IMR-90 (cell line): Measurements from ENCODE around the gene CNGB1. TPM values are rescaled to one million over a fixed set of nuclear protein-coding genes. Genes with fewer than 3 reads are reported as not detected.

Experiments used
- ATAC-seq: fragments of 200-7000 bp; cut with Tn5 transposase; 2 replicates; pipeline ENCODE4 v1.9.1; 2020; ENCODE audit warnings: low read depth, mild to moderate bottlenecking, moderate library complexity
- BruUV-seq: library from RNA; stranded (reverse); fragments of 400-500 nt; replicated peaks from 2 replicates; lab custom pipeline; 2021; lab: Mats Ljungman, UMichigan
- CTCF ChIA-PET: fragments of 300-600 bp; formaldehyde crosslinking; extraction: SDS; loops from one replicate; lab custom pipeline; 2021; ENCODE audit warnings: antibody characterized with exemption; lab: Yijun Ruan, JAX
- POLR2A ChIA-PET: fragments of 300-600 bp; sonication (Branson Sonifier 250); formaldehyde crosslinking; loops from one replicate; lab custom pipeline; 2022; ENCODE audit warnings: antibody characterized with exemption; ENCODE audit not compliant: unreplicated experiment; lab: Charles Lee
- DNase-seq: peaks from one replicate; pipeline ENCODE4 v3.0.0; 2013
- H2AFZ ChIP-seq: replicated peaks from 2 replicates; pipeline ENCODE3; 2013; ENCODE audit warnings: low read length, mild to moderate bottlenecking; ENCODE audit not compliant: poor library complexity
- H2AK5ac ChIP-seq: 2 replicates; pipeline ENCODE4 v1.6.1; 2013; ENCODE audit warnings: low read depth, low read length, inconsistent platforms
- H2AK9ac ChIP-seq: replicated peaks from 2 replicates; pipeline ENCODE3; 2013; ENCODE audit warnings: mild to moderate bottlenecking, low read depth, low read length, moderate library complexity; ENCODE audit not compliant: poor library complexity
- H2BK120ac ChIP-seq: 2 replicates; pipeline ENCODE4 v1.6.1; 2013; ENCODE audit warnings: low read depth, low read length, inconsistent platforms
- H2BK15ac ChIP-seq: 3 replicates; pipeline ENCODE4 v1.6.1; 2013; ENCODE audit warnings: low read depth, low read length, inconsistent platforms
- H2BK20ac ChIP-seq: 2 replicates; pipeline ENCODE4 v1.6.1; 2013; ENCODE audit warnings: low read depth, mild to moderate bottlenecking, inconsistent platforms, low read length, moderate library complexity
- H2BK5ac ChIP-seq: 2 replicates; pipeline ENCODE4 v1.6.1; 2013; ENCODE audit warnings: mild to moderate bottlenecking, low read depth, low read length, inconsistent platforms; ENCODE audit not compliant: poor library complexity, severe bottlenecking
- H3K14ac ChIP-seq: replicated peaks from 2 replicates; pipeline ENCODE4 v1.6.1; 2013; ENCODE audit warnings: low read depth, low read length, inconsistent platforms
- H3K18ac ChIP-seq: 2 replicates; pipeline ENCODE4 v1.6.1; 2013; ENCODE audit warnings: low read depth, low read length, control low read depth
- H3K23ac ChIP-seq: 2 replicates; pipeline ENCODE4 v1.6.1; 2013; ENCODE audit warnings: low read depth, low read length, inconsistent platforms
- H3K27ac ChIP-seq: 2 replicates; pipeline ENCODE4 v1.5.1; 2013; ENCODE audit warnings: mild to moderate bottlenecking, control low read depth, low read length; ENCODE audit not compliant: insufficient read depth
- H3K27me3 ChIP-seq: 2 replicates; pipeline ENCODE4 v1.6.1; 2013; ENCODE audit warnings: low read length; ENCODE audit not compliant: control insufficient read depth, insufficient read depth
- H3K36me3 ChIP-seq: 2 replicates; pipeline ENCODE4 v1.6.1; 2013; ENCODE audit warnings: low read length, mixed read lengths; ENCODE audit not compliant: control insufficient read depth, insufficient read depth
- H3K4ac ChIP-seq: 2 replicates; pipeline ENCODE4 v1.6.1; 2013; ENCODE audit warnings: low read depth, low read length, inconsistent platforms
- H3K4me1 ChIP-seq: 2 replicates; pipeline ENCODE4 v1.6.1; 2013; ENCODE audit warnings: low read length, mixed read lengths; ENCODE audit not compliant: control insufficient read depth, insufficient read depth
- H3K4me2 ChIP-seq: 2 replicates; pipeline ENCODE4 v1.6.1; 2013; ENCODE audit warnings: low read depth, mild to moderate bottlenecking, control low read depth, low read length, moderate library complexity
- H3K4me3 ChIP-seq: 2 replicates; pipeline ENCODE4 v1.5.1; 2013; ENCODE audit warnings: low read depth, mild to moderate bottlenecking, control low read depth, low read length, moderate library complexity; ENCODE audit not compliant: insufficient read depth
- H3K56ac ChIP-seq: 2 replicates; pipeline ENCODE4 v1.6.1; 2013; ENCODE audit warnings: low read length, inconsistent platforms; ENCODE audit not compliant: insufficient read depth; ENCODE audit errors: extremely low read depth
- H3K79me1 ChIP-seq, 2 experiments: 2 replicates each; pipeline ENCODE4 v1.6.1; 2013; ENCODE audit warnings: low read length in 2 of 2, inconsistent platforms in 1 of 2, low read depth in 1 of 2
- H3K9ac ChIP-seq: 2 replicates; pipeline ENCODE4 v1.6.1; 2013; ENCODE audit warnings: low read depth, low read length, control low read depth
- H3K9me1 ChIP-seq: 2 replicates; pipeline ENCODE4 v1.6.1; 2013; ENCODE audit warnings: low read length, inconsistent platforms; ENCODE audit not compliant: insufficient read depth
- H3K9me3 ChIP-seq: 2 replicates; pipeline ENCODE4 v1.6.1; 2013; ENCODE audit warnings: low read length; ENCODE audit not compliant: control insufficient read depth, insufficient read depth
- H4K20me1 ChIP-seq: 2 replicates; pipeline ENCODE4 v1.6.1; 2013; ENCODE audit warnings: low read length, inconsistent platforms; ENCODE audit not compliant: insufficient read depth
- H4K5ac ChIP-seq: 2 replicates; pipeline ENCODE4 v1.6.1; 2013; ENCODE audit warnings: mild to moderate bottlenecking, low read depth, low read length, control low read depth
- H4K8ac ChIP-seq, 2 experiments: 2 replicates each; pipeline ENCODE4 v1.6.1; 2013; ENCODE audit warnings: low read depth in 2 of 2, low read length in 2 of 2, control low read depth in 1 of 2, inconsistent platforms in 1 of 2
- H4K91ac ChIP-seq: 2 replicates; pipeline ENCODE4 v1.6.1; 2013; ENCODE audit warnings: low read depth, low read length, inconsistent platforms; ENCODE audit not compliant: insufficient read depth
- BHLHE40 ChIP-seq: fragments of 150-350 bp; IDR thresholded peaks from 2 replicates; pipeline ENCODE4 v1.6.1; 2016; ENCODE audit warnings: mild to moderate bottlenecking, low read depth, low read length
- CEBPB ChIP-seq: IDR thresholded peaks from 2 replicates; pipeline ENCODE4 v1.6.1; 2012; ENCODE audit warnings: low read depth, low read length, improper control_type of control experiment
- CHD1 ChIP-seq: IDR thresholded peaks from 2 replicates; pipeline ENCODE4 v1.6.1; 2012; ENCODE audit warnings: low read depth, low read length, improper control_type of control experiment
- CTCF ChIP-seq: conservative IDR thresholded peaks from 2 replicates; pipeline ENCODE4 v1.5.1; 2012; ENCODE audit warnings: mild to moderate bottlenecking, low read depth, low read length, improper control_type of control experiment
- ELK1 ChIP-seq: fragments of 150-350 bp; IDR thresholded peaks from 2 replicates; pipeline ENCODE4 v1.6.1; 2016; ENCODE audit warnings: low read depth, mild to moderate bottlenecking, low read length, moderate library complexity, borderline replicate concordance
- FOS ChIP-seq: fragments of 150-350 bp; IDR thresholded peaks from 2 replicates; pipeline ENCODE4 v1.6.1; 2016; ENCODE audit warnings: low read depth, low read length
- MAFK ChIP-seq: IDR thresholded peaks from 2 replicates; pipeline ENCODE4 v1.6.1; 2012; ENCODE audit warnings: low read depth, low read length, improper control_type of control experiment
- MAZ ChIP-seq: IDR thresholded peaks from 2 replicates; pipeline ENCODE4 v1.6.1; 2012; ENCODE audit warnings: low read depth, mild to moderate bottlenecking, low read length, improper control_type of control experiment, moderate library complexity, borderline replicate concordance
- MXI1 ChIP-seq: IDR thresholded peaks from 2 replicates; pipeline ENCODE4 v1.6.1; 2012; ENCODE audit warnings: low read depth, mild to moderate bottlenecking, low read length, moderate library complexity, borderline replicate concordance
- NFE2L2 ChIP-seq: fragments of 150-350 bp; IDR thresholded peaks from 2 replicates; pipeline ENCODE4 v1.6.1; 2016; ENCODE audit warnings: low read depth, mild to moderate bottlenecking, low read length
- POLR2A ChIP-seq: IDR thresholded peaks from 2 replicates; pipeline ENCODE4 v1.6.1; 2012; ENCODE audit warnings: mild to moderate bottlenecking, low read depth, low read length
- RAD21 ChIP-seq: IDR thresholded peaks from 2 replicates; pipeline ENCODE4 v1.6.1; 2012; ENCODE audit warnings: low read length, improper control_type of control experiment
- RCOR1 ChIP-seq: IDR thresholded peaks from 2 replicates; pipeline ENCODE4 v1.6.1; 2012; ENCODE audit warnings: mild to moderate bottlenecking, low read length, improper control_type of control experiment; ENCODE audit not compliant: insufficient replicate concordance
- RFX5 ChIP-seq: IDR thresholded peaks from 2 replicates; pipeline ENCODE4 v1.8.0; 2012; ENCODE audit warnings: low read depth, mild to moderate bottlenecking, low read length, moderate library complexity
- SMC3 ChIP-seq: fragments of 150-350 bp; IDR thresholded peaks from 2 replicates; pipeline ENCODE4 v1.6.1; 2016; ENCODE audit warnings: low read depth, mild to moderate bottlenecking, antibody characterized with exemption, low read length, moderate library complexity
- USF2 ChIP-seq: fragments of 150-350 bp; IDR thresholded peaks from 2 replicates; pipeline ENCODE4 v1.6.1; 2017; ENCODE audit warnings: mild to moderate bottlenecking, antibody characterized with exemption, low read length, low read depth
- WGBS, 2 experiments: methylation state at CpG; one replicate each; pipeline versions ENCODE4 v1.1.5 to v1.1.7; 2013; ENCODE audit warnings: missing lambda C conversion rate in 2 of 2; ENCODE audit not compliant: insufficient read length in 1 of 2; ENCODE audit errors: extremely low coverage in 2 of 2; 5-methylcytosine and 5-hydroxymethylcytosine counted together
- dilution Hi-C: fragments of 300-500 bp; cut with HindIII; formaldehyde crosslinking; loops from one replicate; pipeline ENCODE4 v1.14.3; 2018; ENCODE audit warnings: low sequenced_read_pairs; ENCODE audit not compliant: unreplicated experiment
- in situ Hi-C: fragments of 300-500 bp; cut with MboI; formaldehyde crosslinking; loops from 3 replicates; pipeline ENCODE4 v1.14.3; 2019; ENCODE audit warnings: low sequenced_read_pairs, inconsistent platforms, mixed read lengths
- intact Hi-C: fragments of 100-400 bp; cut with micrococcal nuclease; formaldehyde crosslinking; loops from 2 replicates; pipeline ENCODE4 v1.10.0; 2022
- polyA plus RNA-seq, 3 experiments: library from polyadenylated mRNA; depleted of rRNA; stranded (reverse); fragments of >200 nt; gene quantifications; 2 replicates each; pipeline ENCODE4 v1.2.3, GENCODE V29; 2012; ENCODE audit warnings: low replicate concordance in 1 of 3
- total RNA-seq: library from RNA; depleted of rRNA; stranded (reverse); fragments of >200 nt; gene quantifications from 2 replicates; pipeline ENCODE4 v1.2.3, GENCODE V29; 2012

CNGB1 gene
- total and polyA plus RNA-seq, 2 of the 4 experiments (the other 2 are of a cell fraction), result not detected

GRCh38 chr16:57970319-57970718 lies 609 bp downstream of the CNGB1 start:
- Histone ChIP-seq H3K56ac (no peak overlapping the region), H2AK5ac (no peak overlapping the region), H3K79me1 (no peaks in the 10 kb centered on the region), H3K14ac (no peak overlapping the region), H2BK120ac (no peak overlapping the region), H3K9ac (no peak overlapping the region), H3K4me2 (no peak overlapping the region), H3K4ac (no peak overlapping the region), H3K36me3 (no peaks in the 10 kb centered on the region), H2BK20ac (no peak overlapping the region), H4K8ac (no peak overlapping the region), H3K9me1 (no peaks in the 10 kb centered on the region), H3K9me3 (peaks cover 2% of the 10 kb centered on the region; the same call in 1 of the 2 replicates), H2BK15ac (no peak overlapping the region), H2BK5ac (no peak overlapping the region), H3K27ac (no peak overlapping the region), H2AFZ (no peak overlapping the region), H3K4me3 (no peak overlapping the region), H4K20me1 (no peaks in the 10 kb centered on the region), H4K91ac (no peak overlapping the region), H3K18ac (no peak overlapping the region), H3K23ac (no peak overlapping the region), H3K27me3 (peaks cover 41% of the 10 kb centered on the region), H4K5ac (no peak overlapping the region), H2AK9ac (no peak overlapping the region), H3K4me1 (no peaks in the 10 kb centered on the region; the same call in 1 of the 2 replicates)
- 53% methylated on average over 6 of the region's 13 CpGs; no CpG with 5 or more reads in 1 of the 2 experiments for WGBS, 2 experiments
- dilution Hi-C loops, result no loop called here
- ChIA-PET CTCF (no interaction called here), POLR2A (no interaction called here)
- in situ Hi-C loops, result no loop called here
- ATAC-seq (no peak), DNase-seq (no peak)
- BruUV-seq, result no TSS peak
- no peak for TF ChIP-seq MAFK
- TF ChIP-seq USF2, result no peak
- TF ChIP-seq CEBPB, result no peak
- TF ChIP-seq CHD1, result no peak
- TF ChIP-seq MXI1, result no peak
- TF ChIP-seq RAD21, result no peak
- no peak for TF ChIP-seq BHLHE40
- TF ChIP-seq POLR2A, result no peak
- TF ChIP-seq CTCF, result no peak
- TF ChIP-seq FOS, result no peak
- no peak for TF ChIP-seq MAZ
- TF ChIP-seq NFE2L2, result no peak
- no peak for TF ChIP-seq SMC3
- no peak for TF ChIP-seq RCOR1
- no peak for TF ChIP-seq ELK1
- no peak for TF ChIP-seq RFX5
- intact Hi-C loops, result no loop called here
